Breast epithelium (tissue), 4 donors: Measurements from ENCODE around the gene IL19. TPM values are rescaled to one million over a fixed set of nuclear protein-coding genes. Genes with fewer than 3 reads are reported as not detected.
"Not testable (repeated sequence)": the region's sequence is repeated elsewhere in the genome, so short reads cannot be mapped to it uniquely, and the experiment has no call there.

Experiments used
- DNase-seq, 2 donors: peaks; one replicate each; pipeline ENCODE4 v3.0.0-alpha.2; 2019; ENCODE audit warnings: low spot score in 2 of 2
- H3K27ac ChIP-seq, 2 donors: fragments of 200-600 bp; sonication (generic) in 1 of 2; one replicate each; pipeline ENCODE4 v1.5.1; 2016 to 2019; ENCODE audit warnings: mild to moderate bottlenecking in 1 of 2
- H3K27me3 ChIP-seq, 2 donors: fragments of 200-600 bp; sonication (generic) in 1 of 2; one replicate each; pipeline versions ENCODE4 v1.5.1 to v1.6.0; 2017 to 2019; ENCODE audit warnings: control low read depth in 1 of 2, mild to moderate bottlenecking in 1 of 2
- H3K36me3 ChIP-seq: fragments of 200-600 bp; one replicate; pipeline ENCODE4 v1.5.1; 2019
- H3K4me1 ChIP-seq, 2 donors: fragments of 200-600 bp; sonication (generic); one replicate each; pipeline ENCODE4 v1.5.1; 2016 to 2019; ENCODE audit warnings: control low read depth in 1 of 2
- H3K4me3 ChIP-seq, 3 donors: fragments of 200-600 bp; sonication (generic); 1 replicate in 2 of 3; 2 replicates in 1 of 3; pipeline ENCODE4 v1.5.1; 2016 to 2019; ENCODE audit warnings: mild to moderate bottlenecking in 3 of 3, moderate library complexity in 2 of 3
- H3K9me3 ChIP-seq, 2 donors: fragments of 200-600 bp; sonication (generic) in 1 of 2; one replicate each; pipeline ENCODE4 v1.5.1; 2016 to 2019; ENCODE audit warnings: control low read depth in 1 of 2
- POLR2A ChIP-seq: fragments of 450-650 bp; IDR thresholded peaks from one replicate; pipeline ENCODE4 v1.6.1; 2016; ENCODE audit warnings: antibody characterized with exemption, mild to moderate bottlenecking, moderate library complexity
- POLR2AphosphoS5 ChIP-seq, 3 donors: sonication (generic); formaldehyde crosslinking; IDR thresholded peaks; one replicate each; pipeline ENCODE4 v1.6.1; 2017; ENCODE audit warnings: antibody characterized with exemption in 3 of 3
- intact Hi-C: fragments of 100-400 bp; cut with DNase I; formaldehyde crosslinking; loops from one replicate; pipeline ENCODE4 v1.15.1; 2023; ENCODE audit warnings: low total_unique reads
- total RNA-seq, 3 donors: library from RNA; depleted of rRNA; stranded (reverse); fragments of >200 nt; gene quantifications; one replicate each; pipeline ENCODE4 v1.1.0, GENCODE V29; 2016
- TF ChIP-seq, protein P1 (sequence below), 3 donors: fragments of 450-650 bp; IDR thresholded peaks; one replicate each; pipeline ENCODE4 v1.5.1; 2016 to 2017; ENCODE audit warnings: antibody characterized with exemption in 3 of 3, mild to moderate bottlenecking in 3 of 3, moderate library complexity in 3 of 3

Gene IL19
- total RNA-seq, 3 donors from 2014 or later: not detected

DNA sequence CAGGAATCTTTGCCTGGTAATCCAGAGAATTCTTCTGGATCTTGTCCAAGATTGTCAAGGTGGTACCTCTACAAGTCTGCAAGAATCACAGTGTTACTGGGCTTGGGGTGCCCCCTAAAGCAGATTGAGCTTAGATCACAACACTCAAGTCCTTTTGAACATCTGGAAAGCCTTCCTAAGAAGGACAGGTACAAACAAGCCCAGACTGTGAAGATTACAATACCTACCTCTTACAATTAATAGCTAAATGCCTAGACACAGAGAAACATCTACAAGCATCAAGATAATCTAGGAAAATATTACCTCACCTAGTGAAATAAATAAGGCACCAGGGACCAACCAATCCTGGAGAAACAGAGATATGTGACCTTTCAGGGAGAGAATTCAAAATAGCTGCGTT is 77.4 kb downstream of the IL19 start:
- H3K9me3 ChIP-seq: peaks cover 0 to 5% of the 10 kb centered on the region in 2 donors
- no peak for DNase-seq
- no peaks in the 10 kb centered on the region for H3K36me3 ChIP-seq
- TF ChIP-seq POLR2A (no peak), POLR2AphosphoS5 (IDR thresholded peaks at IDR 0.05) (no peak)
- TF ChIP-seq, protein P1, sequence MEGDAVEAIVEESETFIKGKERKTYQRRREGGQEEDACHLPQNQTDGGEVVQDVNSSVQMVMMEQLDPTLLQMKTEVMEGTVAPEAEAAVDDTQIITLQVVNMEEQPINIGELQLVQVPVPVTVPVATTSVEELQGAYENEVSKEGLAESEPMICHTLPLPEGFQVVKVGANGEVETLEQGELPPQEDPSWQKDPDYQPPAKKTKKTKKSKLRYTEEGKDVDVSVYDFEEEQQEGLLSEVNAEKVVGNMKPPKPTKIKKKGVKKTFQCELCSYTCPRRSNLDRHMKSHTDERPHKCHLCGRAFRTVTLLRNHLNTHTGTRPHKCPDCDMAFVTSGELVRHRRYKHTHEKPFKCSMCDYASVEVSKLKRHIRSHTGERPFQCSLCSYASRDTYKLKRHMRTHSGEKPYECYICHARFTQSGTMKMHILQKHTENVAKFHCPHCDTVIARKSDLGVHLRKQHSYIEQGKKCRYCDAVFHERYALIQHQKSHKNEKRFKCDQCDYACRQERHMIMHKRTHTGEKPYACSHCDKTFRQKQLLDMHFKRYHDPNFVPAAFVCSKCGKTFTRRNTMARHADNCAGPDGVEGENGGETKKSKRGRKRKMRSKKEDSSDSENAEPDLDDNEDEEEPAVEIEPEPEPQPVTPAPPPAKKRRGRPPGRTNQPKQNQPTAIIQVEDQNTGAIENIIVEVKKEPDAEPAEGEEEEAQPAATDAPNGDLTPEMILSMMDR (IDR thresholded peaks at IDR 0.05): no peak
- no peak overlapping the region for H3K4me3 ChIP-seq
- no peak overlapping the region for H3K27ac ChIP-seq
- intact Hi-C loops: no loop called here
- H3K27me3 ChIP-seq: no peaks in the 10 kb centered on the region
- H3K4me1 ChIP-seq: no peaks in the 10 kb centered on the region

DNA sequence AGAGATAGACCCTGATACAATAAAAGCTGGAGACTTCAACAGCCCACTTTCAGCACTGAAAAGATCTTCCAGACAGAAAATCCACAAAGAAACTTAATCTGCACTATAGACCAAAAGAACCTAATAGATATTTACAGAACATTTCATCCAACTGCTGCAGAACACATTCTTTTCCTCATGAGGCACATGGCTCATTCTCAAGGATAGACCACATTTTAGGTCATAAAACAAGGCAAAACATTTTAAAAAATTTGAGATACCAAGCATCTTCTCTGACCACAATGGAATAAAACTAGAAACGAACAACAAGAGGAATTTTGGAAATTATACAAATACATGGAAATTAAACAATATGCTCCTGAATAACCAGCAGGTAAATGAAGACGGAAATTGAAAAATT is 79.8 kb downstream of the IL19 start:
- Histone ChIP-seq H3K27me3 (no peaks in the 10 kb centered on the region), H3K36me3 (no peaks in the 10 kb centered on the region), H3K27ac (no peak overlapping the region), H3K9me3 (peaks cover 0 to 5% of the 10 kb centered on the region in 2 donors), H3K4me1 (no peaks in the 10 kb centered on the region), H3K4me3 (no peak overlapping the region)
- DNase-seq: no peak
- intact Hi-C loops: no loop called here
- no peak for TF ChIP-seq POLR2AphosphoS5 (IDR thresholded peaks at IDR 0.05)
- TF ChIP-seq, protein P1 (IDR thresholded peaks at IDR 0.05): no peak
- TF ChIP-seq POLR2A: no peak

DNA sequence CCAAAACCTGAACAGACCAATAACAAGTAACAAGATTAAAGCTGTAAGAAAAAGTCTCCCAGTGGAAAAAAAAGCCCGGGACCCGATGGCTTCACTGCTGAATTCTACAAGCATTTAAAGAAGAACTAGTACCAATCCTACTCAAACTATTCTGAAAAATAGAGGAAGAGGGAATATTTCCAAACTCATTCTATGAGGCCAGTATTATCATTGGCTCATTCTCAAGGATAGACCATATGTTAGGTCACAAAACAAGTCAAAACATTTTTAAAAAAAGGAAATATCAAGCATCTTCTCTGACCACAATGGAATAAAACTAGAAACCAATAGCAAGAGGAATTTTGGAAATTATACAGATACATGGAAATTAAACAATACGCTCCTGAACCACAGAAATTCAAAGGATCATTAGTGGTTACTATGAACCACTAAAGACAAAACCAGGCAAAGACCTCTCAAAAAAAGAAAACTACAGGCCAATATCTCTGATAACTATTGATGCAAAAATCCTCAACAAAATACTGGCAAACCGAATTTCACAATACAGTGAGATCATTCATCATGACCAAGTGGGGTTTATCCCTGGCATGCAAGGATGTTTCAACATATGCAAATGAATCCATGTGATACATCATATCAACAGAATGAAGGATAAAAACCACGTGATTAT is 80.9 kb downstream of the IL19 start:
- H3K9me3 ChIP-seq: peaks cover 0 to 5% of the 10 kb centered on the region in 2 donors
- intact Hi-C loops: no loop called here

DNA sequence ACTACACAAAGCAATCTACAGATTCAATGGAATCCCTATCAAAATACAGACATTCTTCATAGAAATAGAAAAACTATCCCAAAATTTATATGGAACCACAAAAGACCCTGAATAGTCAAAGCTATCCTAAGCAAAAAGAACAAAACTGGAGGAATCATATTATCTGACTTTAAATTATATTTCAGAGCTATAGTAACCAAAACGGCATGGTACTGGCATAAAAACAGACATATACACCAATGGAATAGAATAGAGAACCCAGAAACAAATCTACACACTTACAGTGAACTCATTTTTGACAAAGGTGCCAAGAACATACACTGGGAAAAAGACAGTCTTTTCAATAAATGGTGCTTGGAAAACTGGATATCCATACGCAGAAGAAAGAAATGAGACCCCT is 82.1 kb downstream of the IL19 start:
- H3K9me3 ChIP-seq, H3K27me3 ChIP-seq, H3K27ac ChIP-seq, intact Hi-C loops, DNase-seq, H3K36me3 ChIP-seq, H3K4me1 ChIP-seq, H3K4me3 ChIP-seq: not testable (repeated sequence)

More for the DNA sequence above, 80.9 kb downstream of the IL19 start:
- no peak for DNase-seq
- no peak for TF ChIP-seq POLR2A
- TF ChIP-seq, protein P1 (IDR thresholded peaks at IDR 0.05): no peak
- TF ChIP-seq POLR2AphosphoS5 (IDR thresholded peaks at IDR 0.05): no peak
- H3K4me1 ChIP-seq: no peaks in the 10 kb centered on the region
- H3K4me3 ChIP-seq: no peak overlapping the region
- no peaks in the 10 kb centered on the region for H3K27me3 ChIP-seq
- no peaks in the 10 kb centered on the region for H3K36me3 ChIP-seq
- no peak overlapping the region for H3K27ac ChIP-seq

DNA sequence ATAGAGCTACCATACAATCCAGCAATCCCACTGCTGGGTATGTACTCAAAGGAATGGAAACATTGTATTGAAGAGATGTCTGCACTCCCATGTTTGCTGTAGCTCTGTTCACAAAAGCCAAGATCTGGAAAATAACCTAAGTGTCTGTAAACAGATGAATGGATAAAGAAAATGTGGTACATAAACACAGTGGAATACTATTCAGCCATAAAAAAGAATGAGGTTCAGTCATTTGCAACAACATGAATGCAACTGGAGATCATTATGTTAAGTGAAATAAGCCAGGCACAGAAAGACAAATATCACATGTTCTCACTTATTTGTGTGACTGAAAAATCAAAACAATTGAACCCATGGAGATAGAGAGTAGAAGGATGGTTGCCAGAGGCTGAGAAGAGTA is 83.1 kb downstream of the IL19 start:
- H3K36me3 ChIP-seq, intact Hi-C loops, DNase-seq, H3K9me3 ChIP-seq, H3K27ac ChIP-seq, H3K27me3 ChIP-seq, H3K4me1 ChIP-seq, H3K4me3 ChIP-seq: not testable (repeated sequence)

DNA sequence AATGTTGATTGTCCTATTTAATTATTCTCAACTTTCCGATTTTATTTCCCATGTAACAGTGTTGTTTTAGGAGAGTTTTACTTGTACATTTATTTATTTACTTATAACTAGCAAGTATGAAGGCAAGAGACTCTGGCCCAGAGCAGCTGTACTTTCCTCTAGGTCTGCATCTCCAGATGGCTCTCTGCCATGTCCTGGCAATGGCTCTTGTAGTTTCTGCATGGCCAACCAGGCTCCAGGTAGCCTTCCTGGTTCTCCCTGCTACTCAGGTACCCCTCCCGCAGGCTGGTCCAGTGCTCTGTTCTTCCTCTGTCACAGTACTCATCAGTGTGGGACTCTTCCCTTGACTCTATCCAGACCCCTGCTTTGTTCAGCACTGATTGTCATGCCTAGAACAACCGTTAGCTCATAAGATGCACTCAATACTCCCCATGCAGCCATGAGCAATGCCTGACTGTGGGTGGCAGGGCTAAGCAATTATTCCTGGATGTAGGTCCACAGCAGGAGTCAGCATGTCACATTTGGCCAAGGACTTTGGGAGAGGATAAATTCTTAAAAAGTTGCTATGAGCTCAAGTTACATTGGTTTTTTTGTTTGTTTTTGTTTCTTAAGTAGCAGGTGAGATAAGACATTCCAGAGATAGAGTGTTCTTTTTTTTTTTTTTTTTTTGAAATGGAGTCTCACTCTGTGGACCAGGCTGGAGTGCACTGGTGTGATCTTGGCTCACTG is 84.0 kb downstream of the IL19 start:
- no peaks in the 10 kb centered on the region for H3K36me3 ChIP-seq
- no peak overlapping the region for H3K27ac ChIP-seq
- intact Hi-C loops: no loop called here
- TF ChIP-seq POLR2A (no peak), POLR2AphosphoS5 (IDR thresholded peaks at IDR 0.05) (no peak)
- TF ChIP-seq, protein P1 (IDR thresholded peaks at IDR 0.05): no peak
- no peak for DNase-seq
- no peaks in the 10 kb centered on the region for H3K27me3 ChIP-seq
- no peaks in the 10 kb centered on the region for H3K4me1 ChIP-seq
- H3K4me3 ChIP-seq: no peak overlapping the region
- H3K9me3 ChIP-seq: peaks cover 0 to 5% of the 10 kb centered on the region in 2 donors
